AG09319 (cell line): ENCODE data around the gene GRIN2A.

ENCODE experiments used
- DNase-seq: peaks from one replicate; pipeline ENCODE4 v3.0.0-alpha.2; 2010; ENCODE audit warnings: low read depth; ENCODE audit errors: extremely low read depth
- CTCF ChIP-seq: IDR thresholded peaks from 2 replicates; pipeline ENCODE4 v1.5.1; 2011; ENCODE audit warnings: low read depth, mild to moderate bottlenecking, inconsistent platforms, low read length, moderate library complexity

Gene GRIN2A

DNA sequence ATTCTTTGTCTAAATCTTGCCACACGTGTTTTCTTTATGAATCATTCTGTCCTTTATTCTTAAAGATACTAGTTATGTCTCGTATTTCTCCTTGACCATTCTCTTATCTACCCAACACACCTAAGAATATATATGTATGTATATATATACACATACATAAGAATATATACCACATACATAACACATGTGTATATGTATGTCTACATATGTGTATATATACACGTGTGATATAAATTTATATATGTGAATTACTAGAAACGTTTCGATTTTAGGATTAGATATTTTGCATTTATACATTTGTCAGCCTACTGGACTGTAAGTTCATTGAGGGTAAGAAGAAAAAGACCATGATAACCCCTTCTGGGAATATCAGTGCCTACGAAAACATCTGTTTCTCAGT is 388.6 kb downstream of the GRIN2A start:
- TF ChIP-seq CTCF, result no peak
- DNase-seq, result no peak

GRCh38 chr16:9791556-9791955 is 390.7 kb downstream of the GRIN2A start:
- DNase-seq, result no peak
- no peak for TF ChIP-seq CTCF

DNA sequence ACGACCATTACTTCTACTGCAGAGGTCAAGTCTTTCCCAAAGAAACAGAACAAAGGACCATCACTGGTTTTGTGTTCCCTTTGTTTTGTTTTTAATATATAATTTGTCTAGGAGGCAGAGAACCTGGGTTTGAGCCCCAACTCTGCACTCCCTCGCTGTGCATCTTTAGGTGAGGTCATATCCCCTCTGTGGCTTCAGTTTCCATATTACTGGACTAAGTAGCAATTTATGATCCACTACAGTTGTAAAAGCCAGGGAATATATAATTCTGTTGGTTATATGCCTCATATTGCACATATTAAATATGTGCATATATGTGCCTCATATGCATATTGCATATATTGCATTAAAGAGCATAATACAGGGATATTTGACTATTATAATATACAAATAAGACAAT is 392.0 kb downstream of the GRIN2A start:
- DNase-seq, result no peak
- TF ChIP-seq CTCF, result no peak

GRCh38 chr16:9787717-9788116 is 394.5 kb downstream of the GRIN2A start:
- TF ChIP-seq CTCF, result no peak
- no peak for DNase-seq

DNA sequence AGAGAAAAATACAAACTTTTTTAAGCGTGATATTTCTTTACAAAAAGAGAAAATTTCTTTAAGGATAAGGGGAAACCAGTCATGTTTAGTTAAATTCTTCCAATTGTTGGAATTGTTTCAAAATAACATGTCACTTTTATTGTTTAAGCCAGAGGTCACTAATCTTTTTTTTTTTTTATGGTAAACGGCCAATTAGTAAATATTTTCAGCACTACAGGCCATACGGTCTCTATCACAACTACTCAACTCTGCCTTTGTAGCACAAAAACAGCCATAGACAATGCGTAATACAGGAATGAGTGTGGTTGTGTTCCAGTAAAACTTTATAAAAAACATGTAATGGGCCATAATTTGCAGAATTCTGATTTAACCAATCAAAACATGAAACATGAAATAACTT is 401.4 kb downstream of the GRIN2A start:
- no peak for DNase-seq
- TF ChIP-seq CTCF, result no peak

GRCh38 chr16:9778849-9779248 is 403.4 kb downstream of the GRIN2A start:
- no peak for DNase-seq

DNA sequence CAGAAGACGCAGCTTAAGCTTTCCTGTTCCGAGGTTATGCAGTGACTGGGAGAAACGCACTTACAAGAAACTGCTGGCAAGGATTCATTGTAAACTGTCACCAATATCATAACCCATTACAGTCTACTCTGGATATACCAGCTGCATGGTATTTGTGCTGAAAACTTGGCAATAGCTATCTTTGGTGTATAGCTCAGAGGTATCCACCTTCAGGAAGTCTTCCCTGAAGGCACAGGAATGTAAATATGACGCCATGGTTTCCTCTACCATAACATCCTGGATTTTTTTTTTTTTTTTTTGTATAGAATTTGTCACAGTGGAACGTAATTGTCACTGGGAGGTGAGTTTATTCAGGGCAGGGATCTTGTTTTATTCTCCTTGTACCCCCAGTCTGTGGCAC is 406.2 kb downstream of the GRIN2A start:
- DNase-seq, result no peak
- no peak for TF ChIP-seq CTCF

More at GRCh38 chr16:9778849-9779248, 403.4 kb downstream of the GRIN2A start:
- TF ChIP-seq CTCF, result no peak
